ENCODE measurements around the gene SMIM31.

Gene SMIM31

DNA sequence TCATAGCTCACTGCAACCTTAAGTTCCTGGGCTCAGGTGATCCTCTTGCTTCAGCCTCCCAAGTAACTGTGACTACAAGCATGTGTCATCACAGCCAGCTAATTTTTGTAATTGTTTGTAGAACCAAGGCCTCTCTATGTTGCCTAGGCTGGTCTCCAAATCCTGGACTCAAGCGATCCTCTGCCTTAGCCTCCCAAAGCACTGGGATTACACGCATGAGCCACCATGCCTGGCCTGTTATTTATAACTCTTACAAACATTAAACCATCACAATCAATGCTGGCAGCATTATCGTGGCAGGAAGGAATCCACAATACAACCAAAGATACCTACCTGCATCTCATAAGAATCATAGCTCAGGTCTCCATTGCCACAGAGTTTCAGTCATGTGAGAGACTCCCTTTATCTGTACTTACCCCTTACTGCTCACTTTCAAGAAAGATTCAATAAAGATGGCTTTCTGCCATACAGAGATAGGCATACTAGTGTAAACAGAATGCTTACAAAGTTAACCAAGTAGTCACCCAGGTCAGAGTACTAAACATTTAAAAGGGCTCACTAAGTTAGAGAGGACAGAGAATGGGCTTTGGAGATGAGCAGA lies 48.5 kb downstream of the SMIM31 start:
- H3K27ac ChIP-seq: no peak overlapping the region
- H3K4me1 ChIP-seq: no peaks in the 10 kb centered on the region
- no peak overlapping the region for H3K4me3 ChIP-seq
- DNase-seq: no peak
- intact Hi-C loops (cut with DNase I; ENCODE audit: low total_unique reads): no loop called here
- TF ChIP-seq, protein P1, sequence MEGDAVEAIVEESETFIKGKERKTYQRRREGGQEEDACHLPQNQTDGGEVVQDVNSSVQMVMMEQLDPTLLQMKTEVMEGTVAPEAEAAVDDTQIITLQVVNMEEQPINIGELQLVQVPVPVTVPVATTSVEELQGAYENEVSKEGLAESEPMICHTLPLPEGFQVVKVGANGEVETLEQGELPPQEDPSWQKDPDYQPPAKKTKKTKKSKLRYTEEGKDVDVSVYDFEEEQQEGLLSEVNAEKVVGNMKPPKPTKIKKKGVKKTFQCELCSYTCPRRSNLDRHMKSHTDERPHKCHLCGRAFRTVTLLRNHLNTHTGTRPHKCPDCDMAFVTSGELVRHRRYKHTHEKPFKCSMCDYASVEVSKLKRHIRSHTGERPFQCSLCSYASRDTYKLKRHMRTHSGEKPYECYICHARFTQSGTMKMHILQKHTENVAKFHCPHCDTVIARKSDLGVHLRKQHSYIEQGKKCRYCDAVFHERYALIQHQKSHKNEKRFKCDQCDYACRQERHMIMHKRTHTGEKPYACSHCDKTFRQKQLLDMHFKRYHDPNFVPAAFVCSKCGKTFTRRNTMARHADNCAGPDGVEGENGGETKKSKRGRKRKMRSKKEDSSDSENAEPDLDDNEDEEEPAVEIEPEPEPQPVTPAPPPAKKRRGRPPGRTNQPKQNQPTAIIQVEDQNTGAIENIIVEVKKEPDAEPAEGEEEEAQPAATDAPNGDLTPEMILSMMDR (IDR thresholded peaks at IDR 0.05): no peak
- H3K36me3 ChIP-seq: no peaks in the 10 kb centered on the region
- H3K27me3 ChIP-seq: no peaks in the 10 kb centered on the region
- no peaks in the 10 kb centered on the region for H3K9me3 ChIP-seq

DNA sequence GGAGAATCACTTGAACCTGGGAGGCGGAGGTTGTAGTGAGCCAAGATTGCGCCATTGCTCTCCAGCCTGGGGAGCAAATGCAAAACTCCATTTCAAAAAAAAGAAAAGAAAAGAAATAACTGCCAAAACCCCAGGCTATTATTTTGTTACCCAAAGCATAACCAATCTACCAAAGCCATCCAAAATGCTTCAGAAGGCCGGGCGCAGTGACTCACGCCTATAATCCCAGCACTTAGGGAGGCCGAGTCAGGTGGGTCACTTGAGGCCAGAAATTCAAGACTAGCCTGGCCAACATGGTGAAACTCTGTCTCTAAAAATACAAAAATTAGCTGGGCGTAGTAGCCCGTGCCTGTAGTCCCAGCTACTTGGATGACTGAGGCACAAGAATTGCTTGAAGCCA lies 49.8 kb downstream of the SMIM31 start:
- H3K36me3 ChIP-seq: no peaks in the 10 kb centered on the region
- no peaks in the 10 kb centered on the region for H3K9me3 ChIP-seq
- intact Hi-C loops (cut with DNase I; ENCODE audit: low total_unique reads): no loop called here
- H3K27ac ChIP-seq: no peak overlapping the region
- H3K4me3 ChIP-seq: no peak overlapping the region
- no peak for DNase-seq
- TF ChIP-seq, protein P1 (IDR thresholded peaks at IDR 0.05): no peak
- H3K27me3 ChIP-seq: no peaks in the 10 kb centered on the region
- no peaks in the 10 kb centered on the region for H3K4me1 ChIP-seq

DNA sequence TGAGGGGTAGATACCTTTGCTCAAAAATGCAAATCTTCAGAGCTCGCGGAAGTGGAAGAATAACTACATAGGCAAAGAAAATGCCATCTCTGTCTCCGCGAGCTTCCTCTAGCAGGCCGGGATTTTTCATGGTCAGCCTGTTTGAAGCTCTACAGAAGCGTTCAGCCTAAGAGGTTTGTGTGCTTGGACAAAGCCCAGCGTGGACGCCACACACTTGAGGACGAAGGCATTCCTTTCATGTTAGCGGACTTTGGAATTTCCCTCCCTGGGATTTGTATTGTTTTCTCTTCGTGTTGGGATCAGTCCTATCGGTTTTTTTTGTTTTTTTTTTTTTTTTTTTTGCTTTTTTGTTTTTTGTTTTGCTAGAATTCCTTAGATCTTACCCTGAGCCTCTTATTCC lies 53.7 kb downstream of the SMIM31 start:
- DNase-seq: no peak
- Histone ChIP-seq H3K27ac (no peak overlapping the region), H3K9me3 (no peaks in the 10 kb centered on the region), H3K4me3 (no peak overlapping the region), H3K27me3 (no peaks in the 10 kb centered on the region), H3K4me1 (no peaks in the 10 kb centered on the region), H3K36me3 (no peaks in the 10 kb centered on the region)
- intact Hi-C loops (cut with DNase I; ENCODE audit: low total_unique reads): no loop called here
- TF ChIP-seq, protein P1 (IDR thresholded peaks at IDR 0.05): no peak

DNA sequence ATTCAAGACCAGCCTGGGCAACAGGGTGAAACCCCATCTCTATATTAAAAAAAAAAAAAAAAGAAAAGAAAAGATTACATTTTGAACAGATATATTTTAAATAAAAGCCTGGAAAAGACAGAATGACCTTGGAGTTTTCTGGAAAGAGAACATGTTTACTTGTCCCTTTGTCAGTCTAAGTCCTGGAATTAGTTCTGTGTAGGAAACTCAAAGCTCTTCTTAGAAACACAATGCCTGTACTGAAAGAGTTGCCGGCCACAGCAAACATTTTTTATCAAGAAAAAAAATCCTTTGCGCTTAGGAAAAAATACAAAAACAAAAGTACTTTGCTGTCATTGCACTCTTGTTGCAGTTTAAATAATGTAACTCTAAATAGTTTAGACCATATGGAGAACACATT lies 59.6 kb downstream of the SMIM31 start:
- H3K9me3 ChIP-seq: no peaks in the 10 kb centered on the region
- H3K36me3 ChIP-seq: no peaks in the 10 kb centered on the region
- TF ChIP-seq, protein P1 (IDR thresholded peaks at IDR 0.05): no peak
- H3K27ac ChIP-seq: no peak overlapping the region
- no peak for DNase-seq
- intact Hi-C loops (cut with DNase I; ENCODE audit: low total_unique reads): no loop called here
- no peaks in the 10 kb centered on the region for H3K27me3 ChIP-seq
- no peaks in the 10 kb centered on the region for H3K4me1 ChIP-seq
- H3K4me3 ChIP-seq: no peak overlapping the region

DNA sequence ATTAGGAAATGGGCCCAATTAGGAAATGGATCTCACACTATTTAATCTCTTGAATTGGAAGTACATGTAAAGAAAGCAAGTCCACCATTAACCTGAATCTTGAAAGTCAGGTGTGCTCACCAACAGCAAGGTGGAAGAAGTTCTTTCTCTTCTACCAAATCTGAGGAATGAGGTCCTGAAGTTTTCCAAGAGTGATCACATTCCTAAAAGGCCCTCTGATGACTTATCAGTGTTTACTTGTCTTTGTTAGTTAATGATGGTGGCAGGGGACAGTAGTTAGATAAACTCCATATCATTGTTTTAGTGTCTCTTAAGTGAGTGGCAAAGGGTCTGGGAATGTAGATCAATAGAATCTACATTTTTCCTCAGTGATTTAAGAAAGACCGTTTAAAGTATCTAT lies 61.8 kb downstream of the SMIM31 start:
- no peak overlapping the region for H3K4me3 ChIP-seq
- no peak for DNase-seq
- no peaks in the 10 kb centered on the region for H3K4me1 ChIP-seq
- H3K27ac ChIP-seq: no peak overlapping the region
- TF ChIP-seq, protein P1 (IDR thresholded peaks at IDR 0.05): no peak
- intact Hi-C loops (cut with DNase I; ENCODE audit: low total_unique reads): no loop called here
- H3K9me3 ChIP-seq: no peaks in the 10 kb centered on the region
- H3K36me3 ChIP-seq: no peaks in the 10 kb centered on the region
- H3K27me3 ChIP-seq: no peaks in the 10 kb centered on the region

DNA sequence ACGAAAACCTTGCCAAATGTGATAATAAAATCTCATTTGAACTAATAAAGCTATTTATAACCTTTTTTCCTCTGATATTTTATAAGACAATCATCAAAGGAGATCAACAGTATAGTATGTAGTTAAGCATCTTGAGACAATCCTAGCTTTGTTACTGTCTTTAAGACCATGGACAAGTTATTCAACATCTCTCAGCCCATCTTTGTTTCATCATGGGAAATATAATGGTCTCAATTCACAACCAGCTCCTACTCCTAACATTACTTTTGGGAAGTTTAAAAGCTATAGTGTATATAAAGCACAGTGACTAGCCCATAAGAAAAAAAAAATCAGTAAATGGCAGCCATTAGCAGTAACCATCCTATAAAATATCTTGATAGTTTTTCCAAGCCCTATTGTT lies 65.4 kb downstream of the SMIM31 start:
- TF ChIP-seq, protein P1 (IDR thresholded peaks at IDR 0.05): no peak
- intact Hi-C loops (cut with DNase I; ENCODE audit: low total_unique reads): no loop called here
- Histone ChIP-seq H3K27me3 (no peaks in the 10 kb centered on the region), H3K36me3 (no peaks in the 10 kb centered on the region), H3K4me1 (no peaks in the 10 kb centered on the region), H3K27ac (no peak overlapping the region), H3K9me3 (no peaks in the 10 kb centered on the region), H3K4me3 (no peak overlapping the region)
- DNase-seq: no peak
